ENCODE measurements around the gene TUBA8.
A peak's percentile ranks its signal among the peaks of the same experiment; 100 is the strongest.
"Not testable (repeated sequence)": the region's sequence is repeated elsewhere in the genome, so short reads cannot be mapped to it uniquely, and the experiment has no call there.

TUBA8 gene

GRCh38 chr22:18147791-18148190, 37.2 kb downstream of the TUBA8 start:
- no peak overlapping the region for H3K27ac ChIP-seq
- no peak for TF ChIP-seq CTCF (conservative IDR thresholded peaks at IDR 0.05)

GRCh38 chr22:18148293-18148965, 37.8 kb downstream of the TUBA8 start:
- no peak for TF ChIP-seq CTCF (conservative IDR thresholded peaks at IDR 0.05)
- H3K27ac ChIP-seq: peak overlapping the region; percentile 86; the same call in 1 of the 2 replicates

GRCh38 chr22:18152519-18152918, 41.9 kb downstream of the TUBA8 start:
- TF ChIP-seq CTCF (conservative IDR thresholded peaks at IDR 0.05): no peak
- H3K27ac ChIP-seq: no peak overlapping the region

GRCh38 chr22:18154821-18155390, 44.3 kb downstream of the TUBA8 start:
- TF ChIP-seq CTCF (conservative IDR thresholded peaks at IDR 0.05): no peak
- H3K27ac ChIP-seq: no peak overlapping the region

- not testable (repeated sequence) for H3K27ac ChIP-seq
Measured at GRCh38 chr22:18155546-18155945, 44.9 kb downstream of the TUBA8 start.

- H3K27ac ChIP-seq: no peak overlapping the region
- TF ChIP-seq CTCF (conservative IDR thresholded peaks at IDR 0.05): peak; percentile 88
Measured at GRCh38 chr22:18156878-18157713, 46.5 kb downstream of the TUBA8 start.

GRCh38 chr22:18157714-18158028, 47.1 kb downstream of the TUBA8 start:
- H3K27ac ChIP-seq: no peak overlapping the region
- no peak for TF ChIP-seq CTCF (conservative IDR thresholded peaks at IDR 0.05)

- not testable (repeated sequence) for H3K27ac ChIP-seq
Measured at GRCh38 chr22:18160641-18161040, 50.0 kb downstream of the TUBA8 start.

- not testable (repeated sequence) for H3K27ac ChIP-seq
Measured at GRCh38 chr22:18163843-18164242, 53.2 kb downstream of the TUBA8 start.

- not testable (repeated sequence) for H3K27ac ChIP-seq
Measured at GRCh38 chr22:18164584-18164983, 54.0 kb downstream of the TUBA8 start.

GRCh38 chr22:18165356-18165755, 54.7 kb downstream of the TUBA8 start:
- not testable (repeated sequence) for H3K27ac ChIP-seq

- not testable (repeated sequence) for H3K27ac ChIP-seq
Measured at GRCh38 chr22:18170284-18170683, 59.7 kb downstream of the TUBA8 start.

GRCh38 chr22:18172203-18172602, 61.6 kb downstream of the TUBA8 start:
- not testable (repeated sequence) for H3K27ac ChIP-seq

Measured in VCaP (cell line).